ENCODE measurements around the gene ZNF823. TPM values are rescaled to one million over a fixed set of nuclear protein-coding genes. Genes with fewer than 3 reads are reported as not detected.

ZNF823 gene
- total and polyA plus RNA-seq, 2 of the 13 experiments (the other 11 are each of a cell fraction or from before 2014, with no cell fraction given) = 5.7 to 11.7 TPM

- TF ChIP-seq XRCC5 (optimal IDR thresholded peaks at IDR 0.05; ENCODE audit: low read length) (peak; percentile 32), ZSCAN12 (CRISPR knock-in tag; IDR thresholded peaks at IDR 0.05) (no peak), ZNF879 (CRISPR knock-in tag; IDR thresholded peaks at IDR 0.05) (no peak), ZBTB3 (CRISPR knock-in tag; IDR thresholded peaks at IDR 0.05; ENCODE audit: borderline replicate concordance, low read depth) (no peak), ZNF777 (CRISPR knock-in tag; IDR thresholded peaks at IDR 0.05) (0 out of 2 replicates have a peak, but pooled peaks have one; percentile 3), ZBTB33 (CRISPR knock-in tag; IDR thresholded peaks at IDR 0.05) (no peak), HNRNPLL (IDR thresholded peaks at IDR 0.05; ENCODE audit: low read depth, low read length, poor library complexity, severe bottlenecking) (peak; percentile 66), MBNL3 (CRISPR knock-in tag; conservative IDR thresholded peaks at IDR 0.05) (no peak), ZNF615 (CRISPR knock-in tag; IDR thresholded peaks at IDR 0.05; ENCODE audit: borderline replicate concordance) (no peak), TBP (CRISPR knock-in tag; IDR thresholded peaks at IDR 0.05) (no peak), ZNF180 (CRISPR knock-in tag; IDR thresholded peaks at IDR 0.05; ENCODE audit: borderline replicate concordance, low read depth) (no peak), ZNF3 (CRISPR knock-in tag; IDR thresholded peaks at IDR 0.05) (no peak; the same call in 1 of the 2 replicates), NFE2 (CRISPR knock-in tag; IDR thresholded peaks at IDR 0.05) (no peak), ZNF710 (CRISPR knock-in tag; IDR thresholded peaks at IDR 0.05; ENCODE audit: borderline replicate concordance) (peak; percentile 58; the same call in 1 of the 2 replicates), RFX1 (IDR thresholded peaks at IDR 0.05) (no peak)
- TF ChIP-seq, protein P1, sequence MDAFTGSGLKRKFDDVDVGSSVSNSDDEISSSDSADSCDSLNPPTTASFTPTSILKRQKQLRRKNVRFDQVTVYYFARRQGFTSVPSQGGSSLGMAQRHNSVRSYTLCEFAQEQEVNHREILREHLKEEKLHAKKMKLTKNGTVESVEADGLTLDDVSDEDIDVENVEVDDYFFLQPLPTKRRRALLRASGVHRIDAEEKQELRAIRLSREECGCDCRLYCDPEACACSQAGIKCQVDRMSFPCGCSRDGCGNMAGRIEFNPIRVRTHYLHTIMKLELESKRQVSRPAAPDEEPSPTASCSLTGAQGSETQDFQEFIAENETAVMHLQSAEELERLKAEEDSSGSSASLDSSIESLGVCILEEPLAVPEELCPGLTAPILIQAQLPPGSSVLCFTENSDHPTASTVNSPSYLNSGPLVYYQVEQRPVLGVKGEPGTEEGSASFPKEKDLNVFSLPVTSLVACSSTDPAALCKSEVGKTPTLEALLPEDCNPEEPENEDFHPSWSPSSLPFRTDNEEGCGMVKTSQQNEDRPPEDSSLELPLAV (CRISPR knock-in tag; conservative IDR thresholded peaks at IDR 0.05; ENCODE audit: low read depth) = no peak
- TF ChIP-seq, protein P2, sequence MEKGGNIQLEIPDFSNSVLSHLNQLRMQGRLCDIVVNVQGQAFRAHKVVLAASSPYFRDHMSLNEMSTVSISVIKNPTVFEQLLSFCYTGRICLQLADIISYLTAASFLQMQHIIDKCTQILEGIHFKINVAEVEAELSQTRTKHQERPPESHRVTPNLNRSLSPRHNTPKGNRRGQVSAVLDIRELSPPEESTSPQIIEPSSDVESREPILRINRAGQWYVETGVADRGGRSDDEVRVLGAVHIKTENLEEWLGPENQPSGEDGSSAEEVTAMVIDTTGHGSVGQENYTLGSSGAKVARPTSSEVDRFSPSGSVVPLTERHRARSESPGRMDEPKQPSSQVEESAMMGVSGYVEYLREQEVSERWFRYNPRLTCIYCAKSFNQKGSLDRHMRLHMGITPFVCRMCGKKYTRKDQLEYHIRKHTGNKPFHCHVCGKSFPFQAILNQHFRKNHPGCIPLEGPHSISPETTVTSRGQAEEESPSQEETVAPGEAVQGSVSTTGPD (CRISPR knock-in tag; IDR thresholded peaks at IDR 0.05) = no peak
- TF ChIP-seq, protein P3, sequence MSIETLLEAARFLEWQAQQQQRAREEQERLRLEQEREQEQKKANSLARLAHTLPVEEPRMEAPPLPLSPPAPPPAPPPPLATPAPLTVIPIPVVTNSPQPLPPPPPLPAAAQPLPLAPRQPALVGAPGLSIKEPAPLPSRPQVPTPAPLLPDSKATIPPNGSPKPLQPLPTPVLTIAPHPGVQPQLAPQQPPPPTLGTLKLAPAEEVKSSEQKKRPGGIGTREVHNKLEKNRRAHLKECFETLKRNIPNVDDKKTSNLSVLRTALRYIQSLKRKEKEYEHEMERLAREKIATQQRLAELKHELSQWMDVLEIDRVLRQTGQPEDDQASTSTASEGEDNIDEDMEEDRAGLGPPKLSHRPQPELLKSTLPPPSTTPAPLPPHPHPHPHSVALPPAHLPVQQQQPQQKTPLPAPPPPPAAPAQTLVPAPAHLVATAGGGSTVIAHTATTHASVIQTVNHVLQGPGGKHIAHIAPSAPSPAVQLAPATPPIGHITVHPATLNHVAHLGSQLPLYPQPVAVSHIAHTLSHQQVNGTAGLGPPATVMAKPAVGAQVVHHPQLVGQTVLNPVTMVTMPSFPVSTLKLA (IDR thresholded peaks at IDR 0.05) = no peak
These were observed 28.1 kb upstream of the ZNF823 start, which contains the start of gene ZNF441 (continued) for GRCh38 chr19:11766597-11767591.
